ENCODE results near the gene COQ3.

The COQ3 gene

DNA sequence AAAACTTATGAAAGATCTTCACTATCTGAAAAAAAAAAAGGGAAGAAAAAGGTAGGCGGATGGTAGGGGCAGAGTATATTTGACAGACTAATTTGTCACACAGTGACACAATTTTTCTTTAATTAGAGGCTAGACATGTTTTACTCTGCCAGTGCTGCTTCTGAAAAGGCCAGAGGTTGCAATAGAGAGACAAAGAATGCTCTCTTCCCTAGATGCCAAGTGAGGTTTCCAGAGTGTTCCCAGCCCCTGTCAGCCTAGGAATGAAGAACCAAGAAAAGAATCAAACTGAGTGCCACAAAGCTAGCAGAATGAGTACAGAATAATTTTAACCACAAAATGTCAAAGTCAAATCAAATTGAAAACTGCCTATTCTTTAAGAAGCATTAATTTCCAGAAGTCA, 18.1 kb upstream of the COQ3 start:
- ATAC-seq = no peak
- no peak overlapping the region for H3K27ac Mint-ChIP-seq

DNA sequence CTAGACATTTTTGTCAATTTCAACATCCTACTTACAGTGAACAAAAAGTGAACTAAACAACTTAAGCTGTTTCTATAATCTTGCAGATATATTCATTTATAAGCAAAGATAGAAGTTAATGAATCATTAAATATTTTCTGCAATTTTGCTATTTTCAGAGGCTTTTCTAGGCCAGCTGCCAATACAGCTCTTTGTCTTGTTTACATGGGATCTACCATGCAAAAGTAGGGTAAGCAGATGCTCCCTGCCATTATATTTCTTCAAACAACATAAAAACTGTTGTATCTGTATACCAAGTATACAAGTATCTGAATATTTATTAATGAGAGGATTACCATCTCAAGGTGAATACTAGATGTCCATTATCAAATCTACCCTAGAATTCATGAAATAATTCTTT, 15.7 kb upstream of the COQ3 start:
- H3K36me3 Mint-ChIP-seq = peaks cover 100% of the 10 kb centered on the region
- no peaks in the 10 kb centered on the region for H3K9me3 Mint-ChIP-seq
- peaks cover 18% of the 10 kb centered on the region for H3K4me1 Mint-ChIP-seq

More for the DNA sequence above, 18.1 kb upstream of the COQ3 start:
- no peak for DNase-seq (ENCODE audit: low spot score in 2 of 2)
- Mint-ChIP-seq H3K4me1 (peaks cover 18% of the 10 kb centered on the region), H3K9me3 (no peaks in the 10 kb centered on the region), H3K4me3 (no peak overlapping the region), H3K36me3 (peaks cover 92% of the 10 kb centered on the region)

DNA sequence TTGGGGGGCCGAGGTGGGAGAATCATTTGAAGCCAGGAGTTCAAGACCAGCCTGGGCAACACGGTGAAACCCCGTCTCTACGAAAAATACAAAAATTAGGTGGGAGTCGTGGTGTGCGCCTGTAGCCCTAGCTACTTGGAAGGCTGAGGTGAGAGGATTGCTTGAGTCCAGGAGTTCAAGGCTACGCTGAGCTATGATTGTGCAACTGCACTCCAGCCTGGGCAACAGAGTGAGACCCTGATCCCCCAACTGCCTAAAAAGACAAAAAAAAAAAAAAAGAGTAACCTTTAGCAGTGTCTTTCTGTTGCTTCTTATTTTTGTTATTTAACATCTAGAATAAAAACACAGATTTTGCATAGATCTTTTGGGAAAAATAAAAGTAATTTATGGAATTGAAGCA, 13.1 kb upstream of the COQ3 start:
- ATAC-seq (no peak), DNase-seq (ENCODE audit: low spot score in 2 of 2) (no peak)
- no peak overlapping the region for H3K4me3 Mint-ChIP-seq
- H3K36me3 Mint-ChIP-seq = peaks cover 100% of the 10 kb centered on the region
- H3K9me3 Mint-ChIP-seq = no peaks in the 10 kb centered on the region
- H3K27ac Mint-ChIP-seq = no peak overlapping the region
- H3K4me1 Mint-ChIP-seq = peaks cover 5% of the 10 kb centered on the region

More for the DNA sequence above, 15.7 kb upstream of the COQ3 start:
- DNase-seq (ENCODE audit: low spot score in 2 of 2) (no peak), ATAC-seq (no peak)
- H3K4me3 Mint-ChIP-seq = no peak overlapping the region
- H3K27ac Mint-ChIP-seq = no peak overlapping the region

DNA sequence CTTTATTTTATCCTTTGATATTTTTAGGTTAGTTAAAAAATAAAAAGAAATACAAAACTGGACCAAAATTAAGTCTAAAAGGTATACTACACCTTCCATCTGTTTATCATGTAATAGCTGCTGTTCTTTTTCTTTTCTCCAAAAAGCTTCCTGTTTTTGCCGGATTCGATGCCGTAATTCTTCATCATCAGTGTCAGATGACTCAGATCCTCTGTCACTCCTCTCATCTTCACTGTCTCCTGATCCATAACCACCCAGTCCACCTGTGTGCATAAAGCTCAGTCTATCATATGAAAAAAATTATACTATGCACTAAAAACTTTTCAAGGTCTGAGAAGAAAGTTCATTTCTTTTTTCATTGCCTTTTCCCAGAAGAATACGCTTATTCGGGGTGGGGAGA, 8.5 kb upstream of the COQ3 start:
- H3K4me1 Mint-ChIP-seq = no peaks in the 10 kb centered on the region
- H3K4me3 Mint-ChIP-seq = no peak overlapping the region
- no peak overlapping the region for H3K27ac Mint-ChIP-seq
- peaks cover 98% of the 10 kb centered on the region for H3K36me3 Mint-ChIP-seq
- H3K9me3 Mint-ChIP-seq = no peaks in the 10 kb centered on the region
- ATAC-seq (no peak), DNase-seq (ENCODE audit: low spot score in 2 of 2) (no peak)

DNA sequence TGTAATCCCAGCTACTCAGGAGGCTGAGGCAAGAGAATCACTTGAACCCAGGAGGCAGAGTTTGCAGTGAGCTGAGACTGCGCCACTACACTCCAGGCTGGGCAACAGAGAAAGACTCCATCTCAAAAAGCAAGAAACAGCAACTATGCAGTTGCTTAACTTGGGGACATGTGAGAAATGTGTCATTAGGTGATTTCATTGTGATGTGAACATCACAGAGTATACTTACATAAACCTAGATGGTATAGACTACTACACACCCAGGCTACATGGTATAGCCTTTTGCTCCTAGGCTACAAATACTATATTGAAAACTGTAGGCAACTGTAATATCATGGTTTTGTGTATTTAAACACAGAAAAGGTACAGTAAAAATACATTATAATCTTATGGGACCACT, 3.3 kb upstream of the COQ3 start:
- no peak overlapping the region for H3K4me3 Mint-ChIP-seq
- DNase-seq (ENCODE audit: low spot score in 2 of 2) = no peak
- no peak overlapping the region for H3K27ac Mint-ChIP-seq
- H3K36me3 Mint-ChIP-seq = peaks cover 69% of the 10 kb centered on the region
- no peak for ATAC-seq
- H3K9me3 Mint-ChIP-seq = no peaks in the 10 kb centered on the region
- H3K4me1 Mint-ChIP-seq = peaks cover 9% of the 10 kb centered on the region

DNA sequence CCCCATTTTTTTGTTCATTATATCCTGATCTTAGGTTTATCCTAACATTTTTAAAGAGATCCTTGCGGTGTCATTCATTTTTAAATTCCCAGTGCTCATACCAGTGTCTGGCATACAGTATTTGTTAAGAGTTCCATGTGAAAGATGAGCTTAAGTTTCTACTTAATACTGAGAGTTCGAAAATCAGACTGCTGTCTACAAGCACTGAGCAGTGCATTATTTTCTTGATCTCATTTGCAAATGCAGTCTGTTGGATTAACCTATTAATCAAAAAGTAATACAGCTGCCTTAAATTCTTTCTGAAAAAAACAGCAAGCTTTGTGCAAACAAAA, 663 bp downstream of the COQ3 start:
- peak overlapping the region; percentile 88 for H3K4me3 Mint-ChIP-seq
- peaks cover 11% of the 10 kb centered on the region for H3K4me1 Mint-ChIP-seq
- H3K27ac Mint-ChIP-seq = peak overlapping the region; percentile 96
- peaks cover 29% of the 10 kb centered on the region for H3K36me3 Mint-ChIP-seq
- no peak for DNase-seq (ENCODE audit: low spot score in 2 of 2)
- peak; percentile 34 for ATAC-seq
- no peaks in the 10 kb centered on the region for H3K9me3 Mint-ChIP-seq

DNA sequence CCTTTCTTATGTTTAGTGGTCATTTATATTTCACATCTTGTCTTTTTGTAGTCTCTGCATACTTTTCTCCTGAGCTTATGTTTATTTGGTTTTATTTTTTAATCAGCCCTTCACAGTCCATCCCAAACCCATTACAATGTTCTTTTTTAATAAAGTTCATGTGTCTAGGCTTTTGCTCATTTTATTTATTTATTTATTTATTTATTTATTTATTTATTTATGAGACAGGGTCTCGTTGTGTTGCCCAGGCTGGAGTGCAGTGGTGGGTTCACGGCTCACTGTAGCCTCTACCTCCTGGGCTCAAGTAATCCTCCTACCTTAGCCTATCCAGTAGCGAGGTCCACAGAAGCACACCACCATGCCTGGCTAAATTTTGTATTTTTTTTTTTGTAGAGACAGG, 3.1 kb downstream of the COQ3 start:
- Mint-ChIP-seq H3K4me1 (peaks cover 11% of the 10 kb centered on the region), H3K27ac (no peak overlapping the region), H3K9me3 (no peaks in the 10 kb centered on the region), H3K4me3 (no peak overlapping the region), H3K36me3 (peaks cover 12% of the 10 kb centered on the region)
- ATAC-seq (no peak), DNase-seq (ENCODE audit: low spot score in 2 of 2) (no peak)

DNA sequence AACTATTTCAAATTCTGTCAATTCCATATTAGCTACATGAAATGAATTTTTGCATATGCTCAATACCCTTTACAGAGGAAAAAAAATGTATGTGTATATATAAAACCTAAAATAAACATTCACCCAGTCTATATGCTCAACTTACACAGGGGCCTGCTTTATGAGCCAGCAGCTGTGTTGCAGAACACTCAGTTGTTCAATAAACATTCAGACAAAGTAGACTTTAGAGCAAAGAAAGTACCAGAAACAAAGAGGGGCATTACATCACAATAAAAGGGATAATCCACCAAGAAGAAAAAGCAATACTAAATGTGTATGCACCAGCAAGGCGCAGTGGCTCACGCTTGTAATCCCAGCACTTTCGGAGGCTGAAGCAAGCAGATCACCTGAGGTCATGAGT, 9.5 kb downstream of the COQ3 start:
- Mint-ChIP-seq H3K4me3 (no peak overlapping the region), H3K9me3 (no peaks in the 10 kb centered on the region), H3K27ac (no peak overlapping the region), H3K36me3 (no peaks in the 10 kb centered on the region), H3K4me1 (no peaks in the 10 kb centered on the region)
- DNase-seq (ENCODE audit: low spot score in 2 of 2) = no peak
- no peak for ATAC-seq

DNA sequence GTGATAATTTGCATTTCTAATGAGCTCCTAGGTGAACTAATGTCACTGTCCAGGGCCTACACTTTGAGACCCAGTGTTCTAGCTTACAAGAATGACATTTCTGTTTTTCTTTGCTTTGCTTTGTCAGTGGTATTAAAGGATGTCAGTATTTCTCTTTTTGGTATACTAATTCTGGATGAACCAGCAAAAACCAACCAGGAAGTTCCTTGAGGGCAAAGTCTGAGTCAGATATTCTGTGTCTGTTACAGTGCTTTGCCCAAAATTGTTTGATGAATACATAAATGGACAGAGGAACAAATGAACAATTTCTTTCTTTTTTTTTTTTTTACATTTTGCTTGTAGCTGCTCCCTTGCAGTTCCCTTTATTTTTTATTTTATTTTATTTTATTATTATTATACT, 15.4 kb downstream of the COQ3 start:
- Mint-ChIP-seq H3K4me3 (no peak overlapping the region), H3K9me3 (no peaks in the 10 kb centered on the region), H3K4me1 (no peaks in the 10 kb centered on the region), H3K36me3 (peaks cover 8% of the 10 kb centered on the region), H3K27ac (no peak overlapping the region)
- no peak for DNase-seq (ENCODE audit: low spot score in 2 of 2)
- ATAC-seq = no peak

DNA sequence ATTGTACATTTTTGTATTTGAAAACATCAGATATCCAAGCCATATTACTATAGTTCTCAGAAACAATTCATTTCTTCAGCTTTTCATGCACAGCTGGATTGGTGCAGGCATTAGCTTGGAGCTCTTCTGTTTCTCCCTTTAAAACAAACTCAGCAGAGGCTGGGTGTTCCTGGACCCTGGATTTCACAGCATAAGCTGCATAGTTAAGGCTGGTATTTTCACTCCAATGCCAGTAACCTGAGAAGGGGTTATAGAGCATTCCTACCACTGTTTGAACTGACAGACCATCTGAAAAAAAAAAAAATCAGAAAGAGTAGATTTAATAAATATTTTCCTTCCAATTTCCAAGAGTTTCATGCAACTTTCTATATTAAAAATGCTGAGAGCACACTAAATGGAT, 24.5 kb downstream of the COQ3 start:
- ATAC-seq = no peak
- Mint-ChIP-seq H3K4me1 (peaks cover 1% of the 10 kb centered on the region), H3K9me3 (no peaks in the 10 kb centered on the region), H3K27ac (no peak overlapping the region), H3K4me3 (no peak overlapping the region), H3K36me3 (peaks cover 10% of the 10 kb centered on the region)
- DNase-seq (ENCODE audit: low spot score in 2 of 2) = no peak

DNA sequence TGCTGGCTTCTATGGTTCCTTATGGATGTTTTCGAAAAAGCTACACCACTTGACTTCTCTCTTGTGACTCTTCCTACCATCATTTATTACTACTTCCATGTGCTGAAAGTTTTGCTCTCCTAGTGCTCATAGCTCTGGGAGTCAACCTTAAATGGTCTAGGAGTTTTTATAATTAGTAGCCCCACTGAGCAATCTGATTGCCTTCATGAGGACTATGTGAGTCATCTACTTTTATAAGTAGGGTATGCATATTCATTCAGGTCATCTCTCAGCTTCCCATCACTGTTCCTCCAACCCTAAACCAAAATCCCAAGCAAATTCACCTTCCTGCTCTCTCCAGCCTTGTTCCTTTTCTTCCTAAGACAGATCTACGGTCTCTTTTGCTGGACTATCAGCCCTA, 27.1 kb downstream of the COQ3 start:
- no peak for ATAC-seq
- DNase-seq (ENCODE audit: low spot score in 2 of 2) = no peak
- no peaks in the 10 kb centered on the region for H3K9me3 Mint-ChIP-seq
- peaks cover 10% of the 10 kb centered on the region for H3K36me3 Mint-ChIP-seq
- H3K4me3 Mint-ChIP-seq = no peak overlapping the region
- no peak overlapping the region for H3K27ac Mint-ChIP-seq
- H3K4me1 Mint-ChIP-seq = peaks cover 16% of the 10 kb centered on the region

DNA sequence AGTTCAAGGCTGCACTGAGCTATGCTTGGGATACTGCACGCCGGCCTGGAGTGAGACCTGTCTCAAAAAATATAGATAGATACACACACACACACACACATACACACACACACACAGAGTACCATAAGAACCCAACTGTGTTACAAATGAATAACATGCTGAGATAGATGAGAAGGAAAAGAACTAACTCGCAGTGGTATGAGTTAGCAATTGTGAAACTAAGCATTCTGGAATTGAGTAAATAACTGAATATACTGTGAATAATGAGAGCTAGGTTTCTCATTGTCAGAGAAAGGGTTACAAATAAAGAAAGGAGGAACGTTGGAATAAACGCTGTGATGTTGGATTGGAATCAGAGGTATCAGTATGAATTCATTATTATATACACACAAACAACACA, 30.0 kb downstream of the COQ3 start:
- DNase-seq (ENCODE audit: low spot score in 2 of 2) = peak in 1 of 2 donors; percentile 61
- Mint-ChIP-seq H3K27ac (peak overlapping the region; percentile 2), H3K36me3 (peaks cover 4% of the 10 kb centered on the region), H3K9me3 (no peaks in the 10 kb centered on the region), H3K4me1 (peaks cover 16% of the 10 kb centered on the region), H3K4me3 (no peak overlapping the region)
- ATAC-seq = peak; percentile 91

DNA sequence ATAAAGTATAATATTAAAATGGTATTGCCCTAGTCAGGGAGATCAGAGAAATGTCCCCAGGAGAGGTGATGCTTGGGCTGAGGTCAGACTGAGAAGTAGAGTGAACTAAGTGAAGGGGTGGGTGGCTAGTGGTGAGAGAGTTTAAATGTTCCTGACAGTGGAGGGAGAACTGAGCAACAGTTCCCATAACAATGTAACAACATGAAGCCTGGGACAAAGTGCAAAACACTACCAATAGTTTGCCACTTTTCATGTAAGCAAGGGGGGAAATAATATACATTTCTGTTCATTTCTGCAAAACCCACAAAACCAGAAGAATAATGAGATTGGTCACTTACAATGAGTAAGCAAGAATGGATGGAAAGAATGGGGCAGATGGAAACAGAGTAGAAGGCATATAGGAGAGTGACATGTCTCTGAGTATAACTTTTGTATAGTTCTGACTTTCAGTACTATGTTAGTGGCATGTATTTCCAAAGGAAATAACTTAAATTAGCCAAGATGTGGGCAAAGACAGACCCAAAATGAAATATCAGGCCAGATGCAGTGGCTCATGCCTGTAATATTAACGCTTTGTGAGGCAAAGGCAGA, 31.2 kb downstream of the COQ3 start:
- ATAC-seq = peak; percentile 86

DNA sequence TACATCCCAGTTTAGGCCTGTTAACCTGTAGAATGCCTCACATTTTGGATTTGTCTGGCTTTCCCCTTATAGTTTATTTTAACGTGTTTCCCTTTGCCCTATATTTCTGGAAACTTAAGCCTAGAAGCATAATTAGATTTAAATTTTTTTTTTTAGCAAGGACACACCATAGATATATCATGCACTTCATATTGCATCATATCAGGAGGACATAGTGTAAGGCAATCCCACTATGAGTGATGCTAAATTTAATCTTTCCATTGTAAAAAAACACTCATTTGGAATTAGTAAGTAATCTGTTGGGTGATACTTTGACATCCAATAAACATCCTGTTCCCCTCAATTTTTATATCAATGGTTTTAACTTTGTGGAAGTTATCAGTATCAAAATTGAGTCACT, 34.2 kb downstream of the COQ3 start:
- Mint-ChIP-seq H3K4me3 (no peak overlapping the region), H3K36me3 (no peaks in the 10 kb centered on the region), H3K27ac (no peak overlapping the region), H3K9me3 (no peaks in the 10 kb centered on the region), H3K4me1 (peaks cover 16% of the 10 kb centered on the region)
- DNase-seq (ENCODE audit: low spot score in 2 of 2) (no peak), ATAC-seq (no peak)

More for the DNA sequence above, 31.2 kb downstream of the COQ3 start:
- Mint-ChIP-seq H3K36me3 (no peaks in the 10 kb centered on the region), H3K4me3 (no peak overlapping the region), H3K27ac (no peak overlapping the region), H3K9me3 (no peaks in the 10 kb centered on the region), H3K4me1 (peaks cover 16% of the 10 kb centered on the region)
- DNase-seq (ENCODE audit: low spot score in 2 of 2) = peak in 1 of 2 donors; percentile 64

DNA sequence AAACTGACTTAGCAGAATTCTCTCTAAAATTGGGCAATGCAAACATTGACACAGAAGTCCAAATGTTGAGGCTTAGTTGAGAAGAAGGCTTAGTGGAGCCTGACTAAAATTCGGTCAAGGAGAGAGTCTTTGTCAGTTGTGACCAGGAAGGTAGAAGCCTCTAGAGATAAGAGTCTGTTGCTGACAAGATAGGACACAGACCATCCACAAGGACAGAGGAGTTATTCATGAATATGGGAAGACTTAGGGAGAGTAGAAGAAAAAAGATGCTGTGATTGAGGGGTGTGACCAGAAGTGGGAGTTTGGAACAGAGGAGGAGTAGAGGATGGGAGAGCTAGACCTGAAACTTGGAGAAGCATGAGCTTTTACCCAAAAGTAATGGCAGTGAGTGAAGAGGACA, 37.4 kb downstream of the COQ3 start:
- Mint-ChIP-seq H3K4me3 (no peak overlapping the region), H3K4me1 (no peaks in the 10 kb centered on the region), H3K27ac (no peak overlapping the region), H3K9me3 (no peaks in the 10 kb centered on the region), H3K36me3 (no peaks in the 10 kb centered on the region)
- no peak for ATAC-seq
- DNase-seq (ENCODE audit: low spot score in 2 of 2) = no peak

DNA sequence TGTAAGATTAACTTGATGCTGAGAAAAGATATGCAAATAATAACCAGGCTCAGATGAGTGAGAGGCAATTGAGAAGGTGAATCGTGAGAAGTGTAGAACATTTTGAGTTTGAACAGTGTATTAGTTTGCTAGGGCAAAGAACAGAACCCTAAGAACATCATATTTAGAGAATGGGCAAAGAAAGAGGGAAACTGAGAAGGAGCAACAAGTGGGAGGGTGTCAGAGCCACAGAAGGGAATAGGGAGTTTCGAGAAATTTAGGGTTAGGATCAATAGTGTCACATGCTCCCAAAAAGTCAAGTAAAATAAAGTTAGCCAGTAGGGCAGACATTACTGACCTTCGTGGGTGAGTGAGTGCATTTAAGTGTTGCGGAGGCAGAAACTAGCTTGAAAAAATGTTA, 39.0 kb downstream of the COQ3 start:
- Mint-ChIP-seq H3K4me1 (no peaks in the 10 kb centered on the region), H3K4me3 (no peak overlapping the region), H3K27ac (no peak overlapping the region), H3K36me3 (no peaks in the 10 kb centered on the region), H3K9me3 (no peaks in the 10 kb centered on the region)
- ATAC-seq (no peak), DNase-seq (ENCODE audit: low spot score in 2 of 2) (no peak)

DNA sequence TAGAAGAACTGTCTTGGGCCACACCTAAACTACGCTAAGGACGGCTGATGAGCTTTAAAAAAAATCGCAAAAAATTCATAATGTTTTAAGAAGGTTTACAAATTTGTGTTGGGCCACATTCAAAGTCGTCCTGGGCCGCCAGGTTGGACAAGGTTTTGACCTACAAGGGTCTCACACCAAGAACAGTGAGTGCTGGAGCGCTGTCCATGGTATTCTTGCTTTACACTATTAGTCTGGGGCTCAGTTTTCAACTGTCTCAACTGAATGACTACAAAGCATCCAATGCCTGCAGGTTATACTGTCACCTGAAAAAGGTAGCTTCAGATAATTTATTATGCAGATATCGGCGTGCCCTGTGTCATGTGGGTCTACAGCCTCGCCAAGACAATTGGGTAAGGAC, 40.9 kb downstream of the COQ3 start:
- Mint-ChIP-seq H3K4me3 (no peak overlapping the region), H3K9me3 (no peaks in the 10 kb centered on the region), H3K4me1 (no peaks in the 10 kb centered on the region), H3K36me3 (no peaks in the 10 kb centered on the region), H3K27ac (no peak overlapping the region)
- ATAC-seq (no peak), DNase-seq (ENCODE audit: low spot score in 2 of 2) (no peak)

All from stimulated activated effector memory CD8-positive, alpha-beta T cell treated with anti-CD3 and anti-CD28 coated beads, Interleukin-12 subunit alpha, Interleukin-12 subunit beta, amount 100 ng/mL, for 72 hours (primary cell).